ENCODE results near the gene BRWD1.

- TF ChIP-seq BHLHE40 (IDR thresholded peaks at IDR 0.05; ENCODE audit: borderline replicate concordance) (no peak), FOXK2 (IDR thresholded peaks at IDR 0.05) (no peak), SP1 (IDR thresholded peaks at IDR 0.05) (no peak), ARNT (IDR thresholded peaks at IDR 0.05) (no peak), ELF4 (IDR thresholded peaks at IDR 0.05) (no peak), L3MBTL2 (conservative IDR thresholded peaks at IDR 0.05) (no peak), SUZ12 (IDR thresholded peaks at IDR 0.05) (no peak), NFRKB (IDR thresholded peaks at IDR 0.05) (no peak), TARDBP (IDR thresholded peaks at IDR 0.05) (no peak)
- TF ChIP-seq, protein P1, sequence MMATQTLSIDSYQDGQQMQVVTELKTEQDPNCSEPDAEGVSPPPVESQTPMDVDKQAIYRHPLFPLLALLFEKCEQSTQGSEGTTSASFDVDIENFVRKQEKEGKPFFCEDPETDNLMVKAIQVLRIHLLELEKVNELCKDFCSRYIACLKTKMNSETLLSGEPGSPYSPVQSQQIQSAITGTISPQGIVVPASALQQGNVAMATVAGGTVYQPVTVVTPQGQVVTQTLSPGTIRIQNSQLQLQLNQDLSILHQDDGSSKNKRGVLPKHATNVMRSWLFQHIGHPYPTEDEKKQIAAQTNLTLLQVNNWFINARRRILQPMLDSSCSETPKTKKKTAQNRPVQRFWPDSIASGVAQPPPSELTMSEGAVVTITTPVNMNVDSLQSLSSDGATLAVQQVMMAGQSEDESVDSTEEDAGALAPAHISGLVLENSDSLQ (IDR thresholded peaks at IDR 0.05): no peak
Measured at GRCh38 chr21:39265603-39266002, 47.8 kb downstream of the BRWD1 start.

Data from HEK293T (cell line).